Astrocyte (in vitro differentiated cells and primary cell): ENCODE results near the gene PTGFRN. TPM values are rescaled to one million over a fixed set of nuclear protein-coding genes. Genes with fewer than 3 reads are reported as not detected.

Source experiments
- DNase-seq: peaks from one replicate; pipeline ENCODE4 v3.0.0-alpha.2; 2010; ENCODE audit warnings: low read depth
- FAIRE-seq: peaks from 2 replicates; lab custom pipeline; 2011; peaks lifted over from hg19 to GRCh38; lab: Jason Lieb, UNC
- H2AFZ ChIP-seq: 2 replicates; pipeline ENCODE4 v1.6.0; 2012; ENCODE audit warnings: low read depth, low read length, inconsistent platforms
- H3K27ac ChIP-seq: 2 replicates; pipeline ENCODE4 v1.5.1; 2011; ENCODE audit warnings: low read depth, low read length, inconsistent platforms
- H3K27me3 ChIP-seq: 2 replicates; pipeline ENCODE4 v1.6.0; 2011; ENCODE audit warnings: low read length, inconsistent platforms; ENCODE audit not compliant: insufficient read depth
- H3K36me3 ChIP-seq: 2 replicates; pipeline ENCODE4 v1.5.1; 2011; ENCODE audit warnings: low read length, inconsistent platforms; ENCODE audit not compliant: insufficient read depth
- H3K4me1 ChIP-seq: 2 replicates; pipeline ENCODE4 v1.5.1; 2011; ENCODE audit warnings: low read length, inconsistent platforms; ENCODE audit not compliant: insufficient read depth
- H3K4me2 ChIP-seq: 2 replicates; pipeline ENCODE4 v1.6.0; 2012; ENCODE audit warnings: low read length, inconsistent platforms
- H3K4me3 ChIP-seq: 2 replicates; pipeline ENCODE4 v1.5.1; 2011; ENCODE audit warnings: low read depth, mild to moderate bottlenecking, low read length, inconsistent platforms; ENCODE audit not compliant: insufficient read depth
- H3K79me2 ChIP-seq: 2 replicates; pipeline ENCODE4 v1.6.0; 2012; ENCODE audit warnings: mild to moderate bottlenecking, low read length, inconsistent platforms; ENCODE audit not compliant: insufficient read depth
- H3K9ac ChIP-seq: 2 replicates; pipeline ENCODE4 v1.6.0; 2012; ENCODE audit warnings: mild to moderate bottlenecking, low read length, inconsistent platforms
- H3K9me3 ChIP-seq: 2 replicates; pipeline ENCODE4 v1.5.1; 2012; ENCODE audit warnings: low read depth, mild to moderate bottlenecking, low read length, inconsistent platforms; ENCODE audit not compliant: insufficient read depth
- H4K20me1 ChIP-seq: 2 replicates; pipeline ENCODE4 v1.6.0; 2012; ENCODE audit warnings: low read length, inconsistent platforms; ENCODE audit not compliant: insufficient read depth
- H3K27ac Mint-ChIP-seq: one replicate; pipeline ENCODE4 v1.8.0; 2021; ENCODE audit warnings: mild to moderate bottlenecking, mixed read lengths; ENCODE audit not compliant: unreplicated experiment
- H3K27me3 Mint-ChIP-seq: one replicate; pipeline ENCODE4 v1.8.0; 2021; ENCODE audit warnings: low read depth, mixed read lengths; ENCODE audit not compliant: unreplicated experiment
- H3K36me3 Mint-ChIP-seq: one replicate; pipeline ENCODE4 v1.8.0; 2021; ENCODE audit warnings: low read depth, mixed read lengths; ENCODE audit not compliant: unreplicated experiment
- H3K4me1 Mint-ChIP-seq: one replicate; pipeline ENCODE4 v1.8.0; 2021; ENCODE audit warnings: low read depth, mixed read lengths; ENCODE audit not compliant: unreplicated experiment
- H3K4me3 Mint-ChIP-seq: one replicate; pipeline ENCODE4 v1.8.0; 2021; ENCODE audit warnings: mild to moderate bottlenecking, moderate library complexity, mixed read lengths; ENCODE audit not compliant: unreplicated experiment
- H3K9me3 Mint-ChIP-seq: one replicate; pipeline ENCODE4 v1.8.0; 2021; ENCODE audit warnings: mild to moderate bottlenecking, mixed read lengths; ENCODE audit not compliant: unreplicated experiment
- EZH2 ChIP-seq: IDR thresholded peaks from 2 replicates; pipeline ENCODE4 v1.6.1; 2012; ENCODE audit warnings: mild to moderate bottlenecking, low read length, inconsistent platforms; ENCODE audit not compliant: insufficient read depth
- total RNA-seq: library from RNA; stranded (reverse); gene quantifications from 2 replicates; pipeline ENCODE4 v1.2.1, GENCODE V29; 2021
- TF ChIP-seq, protein P1 (sequence below): IDR thresholded peaks from 2 replicates; pipeline ENCODE4 v1.5.1; 2011; ENCODE audit warnings: low read depth, mild to moderate bottlenecking, inconsistent platforms, low read length, moderate library complexity; ENCODE audit not compliant: insufficient read depth

Gene PTGFRN
- total RNA-seq, 1 donor from 2014 or later, result 157 TPM

DNA sequence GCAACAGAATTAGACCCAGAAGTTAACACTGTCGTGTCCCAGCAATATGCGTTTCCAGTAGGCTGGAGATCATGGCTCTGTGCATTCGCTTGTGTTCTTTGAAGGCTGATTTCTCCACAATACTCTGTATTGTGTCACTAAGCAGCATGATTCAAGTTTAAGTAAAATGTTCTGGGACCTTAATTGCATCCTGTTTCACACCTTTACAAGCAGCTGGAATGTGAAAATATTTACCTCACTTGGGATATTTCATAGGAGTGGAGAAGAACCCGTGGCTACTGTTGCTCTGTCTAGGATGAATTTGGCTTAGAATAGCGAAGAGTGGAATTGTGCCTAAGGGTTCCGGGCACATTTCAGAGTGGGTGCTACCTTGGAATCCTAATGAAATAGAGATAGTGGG is 6.3 kb downstream of the PTGFRN start:
- Histone ChIP-seq H3K9me3 (no peaks in the 10 kb centered on the region), H3K4me1 (peaks cover 31% of the 10 kb centered on the region), H3K9ac (no peak overlapping the region), H3K36me3 (no peaks in the 10 kb centered on the region), H3K79me2 (peaks cover 84% of the 10 kb centered on the region), H3K4me3 (no peak overlapping the region), H3K27ac (no peak overlapping the region), H3K4me2 (peak overlapping the region; percentile 69), H3K27me3 (no peaks in the 10 kb centered on the region), H2AFZ (no peak overlapping the region), H4K20me1 (peaks cover 77% of the 10 kb centered on the region)
- Mint-ChIP-seq H3K36me3 (peaks cover 2% of the 10 kb centered on the region), H3K4me3 (no peak overlapping the region), H3K27me3 (no peaks in the 10 kb centered on the region), H3K27ac (no peak overlapping the region), H3K4me1 (peaks cover 13% of the 10 kb centered on the region), H3K9me3 (no peaks in the 10 kb centered on the region)
- no peak for DNase-seq
- TF ChIP-seq EZH2, result no peak
- TF ChIP-seq, protein P1, sequence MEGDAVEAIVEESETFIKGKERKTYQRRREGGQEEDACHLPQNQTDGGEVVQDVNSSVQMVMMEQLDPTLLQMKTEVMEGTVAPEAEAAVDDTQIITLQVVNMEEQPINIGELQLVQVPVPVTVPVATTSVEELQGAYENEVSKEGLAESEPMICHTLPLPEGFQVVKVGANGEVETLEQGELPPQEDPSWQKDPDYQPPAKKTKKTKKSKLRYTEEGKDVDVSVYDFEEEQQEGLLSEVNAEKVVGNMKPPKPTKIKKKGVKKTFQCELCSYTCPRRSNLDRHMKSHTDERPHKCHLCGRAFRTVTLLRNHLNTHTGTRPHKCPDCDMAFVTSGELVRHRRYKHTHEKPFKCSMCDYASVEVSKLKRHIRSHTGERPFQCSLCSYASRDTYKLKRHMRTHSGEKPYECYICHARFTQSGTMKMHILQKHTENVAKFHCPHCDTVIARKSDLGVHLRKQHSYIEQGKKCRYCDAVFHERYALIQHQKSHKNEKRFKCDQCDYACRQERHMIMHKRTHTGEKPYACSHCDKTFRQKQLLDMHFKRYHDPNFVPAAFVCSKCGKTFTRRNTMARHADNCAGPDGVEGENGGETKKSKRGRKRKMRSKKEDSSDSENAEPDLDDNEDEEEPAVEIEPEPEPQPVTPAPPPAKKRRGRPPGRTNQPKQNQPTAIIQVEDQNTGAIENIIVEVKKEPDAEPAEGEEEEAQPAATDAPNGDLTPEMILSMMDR, result no peak
- FAIRE-seq, result no peak

DNA sequence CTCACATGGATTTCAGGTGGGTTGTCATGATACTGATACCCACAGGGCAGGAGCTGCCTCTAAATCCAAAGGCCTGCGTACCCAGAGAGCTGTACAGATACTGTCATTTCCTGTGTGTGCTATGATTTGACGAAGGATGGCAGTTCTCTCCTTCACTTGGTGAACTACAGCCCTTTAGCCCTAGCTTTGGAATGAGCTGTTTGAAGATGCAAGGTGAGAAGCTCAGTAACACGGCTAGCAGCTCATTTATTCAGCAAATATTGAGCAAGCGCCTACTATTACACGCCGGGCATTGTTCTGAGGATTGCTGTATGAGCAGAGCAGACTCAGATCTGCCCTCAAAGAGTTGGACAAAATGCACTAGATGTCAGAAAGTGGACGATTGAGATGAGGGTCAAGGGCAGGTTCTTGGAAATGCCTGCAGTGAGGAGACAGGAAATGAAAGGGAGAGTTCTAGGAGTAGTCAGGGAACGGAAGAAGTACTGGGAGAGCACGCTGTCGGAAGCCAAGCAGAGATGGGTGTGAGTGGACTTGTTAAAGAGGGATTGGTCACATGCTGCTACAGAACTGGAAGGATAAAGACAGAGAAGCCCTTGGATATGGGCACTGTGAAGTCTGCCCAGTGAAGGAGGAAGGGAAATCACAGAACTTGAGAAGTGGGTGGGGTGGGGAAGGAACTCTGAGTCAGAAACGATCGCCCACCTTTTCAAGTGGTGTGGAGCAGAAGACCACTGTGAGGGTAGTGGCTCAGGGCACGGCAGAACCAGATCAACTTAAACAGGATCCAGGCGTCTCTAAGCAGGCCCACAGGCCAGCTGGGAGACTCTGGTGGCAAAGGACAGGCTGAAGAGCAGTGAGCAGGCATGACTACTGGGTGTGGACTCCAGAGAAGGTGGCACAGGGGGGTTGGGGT is 7.1 kb downstream of the PTGFRN start:
- Histone ChIP-seq H3K27me3 (no peaks in the 10 kb centered on the region), H3K27ac (no peak overlapping the region), H3K36me3 (no peaks in the 10 kb centered on the region), H3K4me3 (no peak overlapping the region), H2AFZ (no peak overlapping the region), H3K79me2 (peaks cover 76% of the 10 kb centered on the region), H3K9ac (no peak overlapping the region), H3K4me1 (peaks cover 25% of the 10 kb centered on the region), H4K20me1 (peaks cover 71% of the 10 kb centered on the region), H3K9me3 (no peaks in the 10 kb centered on the region), H3K4me2 (peak overlapping the region; percentile 69)
- Mint-ChIP-seq H3K36me3 (peaks cover 2% of the 10 kb centered on the region), H3K9me3 (no peaks in the 10 kb centered on the region), H3K4me3 (no peak overlapping the region), H3K4me1 (peaks cover 13% of the 10 kb centered on the region), H3K27me3 (no peaks in the 10 kb centered on the region), H3K27ac (no peak overlapping the region)
- FAIRE-seq (no peak), DNase-seq (no peak)
- TF ChIP-seq, protein P1, result no peak
- TF ChIP-seq EZH2, result no peak
